ENCODE results near the gene FREM2. TPM values are rescaled to one million over a fixed set of nuclear protein-coding genes. Genes with fewer than 3 reads are reported as not detected.

FREM2 gene
- total RNA-seq, 1 experiment from 2014 or later, result 0.04 TPM

DNA sequence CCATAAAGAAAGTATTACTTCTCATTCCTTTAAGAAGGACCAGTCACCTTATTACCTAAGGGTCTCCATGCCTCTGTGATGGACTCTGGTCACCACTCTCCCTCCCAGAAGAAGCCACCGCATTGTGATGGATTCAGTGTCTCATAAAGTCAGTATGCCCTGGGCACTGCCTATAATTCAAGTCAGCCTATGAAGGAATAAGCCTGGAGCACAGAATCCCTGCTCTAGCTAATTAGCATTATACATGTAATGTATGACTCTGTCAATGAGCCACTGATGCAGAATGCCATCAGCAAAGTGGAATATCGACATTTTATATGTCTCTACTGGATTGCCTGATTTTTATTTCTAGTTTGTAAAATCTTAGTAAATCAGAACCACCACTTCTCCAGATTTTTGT lies 14.9 kb upstream of the FREM2 start:
- intact Hi-C loops (cut with micrococcal nuclease), result no loop called here
- H3K79me2 ChIP-seq (ENCODE audit: low read length), result no peaks in the 10 kb centered on the region
- no peaks in the 10 kb centered on the region for H3K36me3 ChIP-seq (ENCODE audit: low read depth, low read length)
- CTCF ChIA-PET, result no interaction called here
- no peak overlapping the region for H3K9ac ChIP-seq (ENCODE audit: low read length)
- H3K27ac ChIP-seq (ENCODE audit: low read length), result no peak overlapping the region
- DNase-seq (no peak), ATAC-seq (no peak)
- no peak overlapping the region for H2AFZ ChIP-seq (ENCODE audit: low read length)
- peaks cover 6% of the 10 kb centered on the region for H3K27me3 ChIP-seq (ENCODE audit: low read length)
- H3K9me3 ChIP-seq (ENCODE audit: low read length), result no peaks in the 10 kb centered on the region
- no peaks in the 10 kb centered on the region for H4K20me1 ChIP-seq (ENCODE audit: low read length)
- H3K4me2 ChIP-seq (ENCODE audit: low read length), result no peak overlapping the region
- TF ChIP-seq, protein P1, sequence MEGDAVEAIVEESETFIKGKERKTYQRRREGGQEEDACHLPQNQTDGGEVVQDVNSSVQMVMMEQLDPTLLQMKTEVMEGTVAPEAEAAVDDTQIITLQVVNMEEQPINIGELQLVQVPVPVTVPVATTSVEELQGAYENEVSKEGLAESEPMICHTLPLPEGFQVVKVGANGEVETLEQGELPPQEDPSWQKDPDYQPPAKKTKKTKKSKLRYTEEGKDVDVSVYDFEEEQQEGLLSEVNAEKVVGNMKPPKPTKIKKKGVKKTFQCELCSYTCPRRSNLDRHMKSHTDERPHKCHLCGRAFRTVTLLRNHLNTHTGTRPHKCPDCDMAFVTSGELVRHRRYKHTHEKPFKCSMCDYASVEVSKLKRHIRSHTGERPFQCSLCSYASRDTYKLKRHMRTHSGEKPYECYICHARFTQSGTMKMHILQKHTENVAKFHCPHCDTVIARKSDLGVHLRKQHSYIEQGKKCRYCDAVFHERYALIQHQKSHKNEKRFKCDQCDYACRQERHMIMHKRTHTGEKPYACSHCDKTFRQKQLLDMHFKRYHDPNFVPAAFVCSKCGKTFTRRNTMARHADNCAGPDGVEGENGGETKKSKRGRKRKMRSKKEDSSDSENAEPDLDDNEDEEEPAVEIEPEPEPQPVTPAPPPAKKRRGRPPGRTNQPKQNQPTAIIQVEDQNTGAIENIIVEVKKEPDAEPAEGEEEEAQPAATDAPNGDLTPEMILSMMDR (conservative IDR thresholded peaks at IDR 0.05; ENCODE audit: low read depth, low read length), result no peak
- no peak for TF ChIP-seq EZH2phosphoT487 (IDR thresholded peaks at IDR 0.05; ENCODE audit: borderline replicate concordance, low read length)
- no peak for TF ChIP-seq EZH2 (IDR thresholded peaks at IDR 0.05; ENCODE audit: low read length, unreplicated experiment)
- no TSS peak for BruUV-seq (replicated peaks)
- H3K4me3 ChIP-seq (ENCODE audit: low read length), result no peak overlapping the region
- H3K4me1 ChIP-seq (ENCODE audit: insufficient read depth, low read length), result no peaks in the 10 kb centered on the region
- no peaks in the 10 kb centered on the region for H3F3A ChIP-seq (ENCODE audit: low read length, unreplicated experiment)
- POLR2A ChIA-PET (ENCODE audit: unreplicated experiment), result no interaction called here
- H3K9me2 ChIP-seq (replicated peaks; ENCODE audit: low read length), result no peaks in the 10 kb centered on the region

DNA sequence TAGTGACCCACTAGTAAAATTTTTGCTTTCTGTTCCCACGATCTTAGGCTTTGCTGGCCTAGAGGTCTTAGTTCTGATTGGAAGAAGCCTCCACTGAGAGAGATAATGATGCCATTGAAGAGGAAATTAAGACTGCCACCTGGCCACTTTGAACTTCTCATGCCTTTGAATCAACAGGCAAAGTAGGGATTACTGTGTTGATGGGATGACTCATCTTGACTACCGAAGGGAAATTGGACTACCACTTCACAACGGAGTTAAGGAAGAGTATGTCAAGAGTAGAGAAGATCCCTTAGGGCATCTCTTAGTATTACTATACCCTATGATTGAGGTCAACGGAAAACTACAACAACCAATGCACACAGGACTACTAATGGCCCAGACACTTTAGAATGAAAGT lies 12.7 kb upstream of the FREM2 start:
- BruUV-seq (replicated peaks), result no TSS peak
- peaks cover 19% of the 10 kb centered on the region for H3K27me3 ChIP-seq (ENCODE audit: low read length)
- H3K9ac ChIP-seq (ENCODE audit: low read length), result no peak overlapping the region
- CTCF ChIA-PET, result no interaction called here
- no peaks in the 10 kb centered on the region for H3K9me2 ChIP-seq (replicated peaks; ENCODE audit: low read length)
- H3K4me1 ChIP-seq (ENCODE audit: insufficient read depth, low read length), result no peaks in the 10 kb centered on the region
- H3K4me3 ChIP-seq (ENCODE audit: low read length), result no peak overlapping the region
- H3F3A ChIP-seq (ENCODE audit: low read length, unreplicated experiment), result no peaks in the 10 kb centered on the region
- no peak overlapping the region for H3K27ac ChIP-seq (ENCODE audit: low read length)
- ATAC-seq (no peak), DNase-seq (no peak)
- intact Hi-C loops (cut with micrococcal nuclease), result no loop called here
- no peaks in the 10 kb centered on the region for H4K20me1 ChIP-seq (ENCODE audit: low read length)
- H3K4me2 ChIP-seq (ENCODE audit: low read length), result no peak overlapping the region
- no peaks in the 10 kb centered on the region for H3K79me2 ChIP-seq (ENCODE audit: low read length)
- H3K9me3 ChIP-seq (ENCODE audit: low read length), result no peaks in the 10 kb centered on the region
- no peaks in the 10 kb centered on the region for H3K36me3 ChIP-seq (ENCODE audit: low read depth, low read length)
- no peak overlapping the region for H2AFZ ChIP-seq (ENCODE audit: low read length)
- POLR2A ChIA-PET (ENCODE audit: unreplicated experiment), result no interaction called here
- TF ChIP-seq EZH2 (IDR thresholded peaks at IDR 0.05; ENCODE audit: low read length, unreplicated experiment), result no peak
- TF ChIP-seq, protein P1 (conservative IDR thresholded peaks at IDR 0.05; ENCODE audit: low read depth, low read length), result no peak

DNA sequence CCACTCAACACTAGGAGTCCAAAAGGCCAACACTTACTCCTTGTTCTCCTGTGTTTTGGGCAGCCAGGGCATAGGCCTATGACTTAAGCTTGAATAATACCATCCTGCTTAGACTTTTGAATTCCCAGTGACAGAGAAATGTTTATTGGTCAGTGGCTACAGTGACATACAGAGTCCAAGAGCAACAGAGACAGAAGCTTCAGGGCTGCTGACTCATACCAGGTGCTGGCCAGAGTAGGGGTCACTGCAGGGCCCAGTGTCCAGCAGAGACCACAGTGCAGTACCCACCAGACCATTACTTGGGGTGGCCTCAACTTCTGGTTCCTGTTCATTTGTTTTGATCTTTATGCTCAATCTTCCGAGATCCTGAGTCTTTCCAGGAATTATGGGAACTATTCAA lies 6.0 kb upstream of the FREM2 start:
- H2AFZ ChIP-seq (ENCODE audit: low read length), result no peak overlapping the region
- no peaks in the 10 kb centered on the region for H3K79me2 ChIP-seq (ENCODE audit: low read length)
- no peak overlapping the region for H3K4me3 ChIP-seq (ENCODE audit: low read length)
- no TSS peak for BruUV-seq (replicated peaks)
- H3K9me2 ChIP-seq (replicated peaks; ENCODE audit: low read length), result no peaks in the 10 kb centered on the region
- DNase-seq (no peak), ATAC-seq (no peak)
- TF ChIP-seq EZH2phosphoT487 (IDR thresholded peaks at IDR 0.05; ENCODE audit: borderline replicate concordance, low read length) (no peak), EZH2 (IDR thresholded peaks at IDR 0.05; ENCODE audit: low read length, unreplicated experiment) (no peak)
- TF ChIP-seq, protein P1 (conservative IDR thresholded peaks at IDR 0.05; ENCODE audit: low read depth, low read length), result no peak
- no peaks in the 10 kb centered on the region for H3K9me3 ChIP-seq (ENCODE audit: low read length)
- H4K20me1 ChIP-seq (ENCODE audit: low read length), result no peaks in the 10 kb centered on the region
- no peak overlapping the region for H3K9ac ChIP-seq (ENCODE audit: low read length)
- H3K4me2 ChIP-seq (ENCODE audit: low read length), result no peak overlapping the region
- intact Hi-C loops (cut with micrococcal nuclease), result no loop called here
- H3K27ac ChIP-seq (ENCODE audit: low read length), result no peak overlapping the region
- CTCF ChIA-PET, result no interaction called here
- POLR2A ChIA-PET (ENCODE audit: unreplicated experiment), result no interaction called here
- H3F3A ChIP-seq (ENCODE audit: low read length, unreplicated experiment), result no peaks in the 10 kb centered on the region
- no peaks in the 10 kb centered on the region for H3K36me3 ChIP-seq (ENCODE audit: low read depth, low read length)
- no peaks in the 10 kb centered on the region for H3K4me1 ChIP-seq (ENCODE audit: insufficient read depth, low read length)
- H3K27me3 ChIP-seq (ENCODE audit: low read length), result peaks cover 40% of the 10 kb centered on the region

All from PC-3 (cell line).